ENCODE data around the gene NMNAT3. TPM values are rescaled to one million over a fixed set of nuclear protein-coding genes. Genes with fewer than 3 reads are reported as not detected.

NMNAT3 gene
- total RNA-seq, 1 experiment from 2014 or later: 4.6 TPM

DNA sequence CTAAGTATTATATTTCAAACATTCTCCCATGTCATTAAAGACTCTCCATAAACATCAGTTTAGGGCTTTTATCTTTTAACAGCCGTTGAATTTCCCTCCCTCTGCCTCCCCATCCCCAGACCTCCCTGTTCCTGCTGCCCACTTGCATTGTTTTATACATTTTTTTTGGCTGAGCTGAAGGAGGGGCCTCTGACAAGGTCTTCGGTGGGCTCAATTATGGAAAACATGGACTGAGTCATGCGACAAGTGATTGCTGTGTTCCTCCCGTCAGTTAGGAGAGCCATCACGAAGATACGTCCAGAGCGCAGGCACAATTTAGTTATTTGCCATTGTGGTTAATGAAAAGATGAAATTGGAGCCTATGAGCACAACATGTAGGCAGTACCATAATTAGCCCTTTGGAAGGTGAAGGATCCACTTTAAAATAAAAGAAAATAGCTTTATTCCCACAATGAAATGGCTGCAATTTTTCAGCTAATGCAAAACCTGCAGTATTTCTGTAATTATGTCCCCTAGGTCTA, 12.0 kb upstream of the NMNAT3 start (continued):
- TF ChIP-seq, protein P1, sequence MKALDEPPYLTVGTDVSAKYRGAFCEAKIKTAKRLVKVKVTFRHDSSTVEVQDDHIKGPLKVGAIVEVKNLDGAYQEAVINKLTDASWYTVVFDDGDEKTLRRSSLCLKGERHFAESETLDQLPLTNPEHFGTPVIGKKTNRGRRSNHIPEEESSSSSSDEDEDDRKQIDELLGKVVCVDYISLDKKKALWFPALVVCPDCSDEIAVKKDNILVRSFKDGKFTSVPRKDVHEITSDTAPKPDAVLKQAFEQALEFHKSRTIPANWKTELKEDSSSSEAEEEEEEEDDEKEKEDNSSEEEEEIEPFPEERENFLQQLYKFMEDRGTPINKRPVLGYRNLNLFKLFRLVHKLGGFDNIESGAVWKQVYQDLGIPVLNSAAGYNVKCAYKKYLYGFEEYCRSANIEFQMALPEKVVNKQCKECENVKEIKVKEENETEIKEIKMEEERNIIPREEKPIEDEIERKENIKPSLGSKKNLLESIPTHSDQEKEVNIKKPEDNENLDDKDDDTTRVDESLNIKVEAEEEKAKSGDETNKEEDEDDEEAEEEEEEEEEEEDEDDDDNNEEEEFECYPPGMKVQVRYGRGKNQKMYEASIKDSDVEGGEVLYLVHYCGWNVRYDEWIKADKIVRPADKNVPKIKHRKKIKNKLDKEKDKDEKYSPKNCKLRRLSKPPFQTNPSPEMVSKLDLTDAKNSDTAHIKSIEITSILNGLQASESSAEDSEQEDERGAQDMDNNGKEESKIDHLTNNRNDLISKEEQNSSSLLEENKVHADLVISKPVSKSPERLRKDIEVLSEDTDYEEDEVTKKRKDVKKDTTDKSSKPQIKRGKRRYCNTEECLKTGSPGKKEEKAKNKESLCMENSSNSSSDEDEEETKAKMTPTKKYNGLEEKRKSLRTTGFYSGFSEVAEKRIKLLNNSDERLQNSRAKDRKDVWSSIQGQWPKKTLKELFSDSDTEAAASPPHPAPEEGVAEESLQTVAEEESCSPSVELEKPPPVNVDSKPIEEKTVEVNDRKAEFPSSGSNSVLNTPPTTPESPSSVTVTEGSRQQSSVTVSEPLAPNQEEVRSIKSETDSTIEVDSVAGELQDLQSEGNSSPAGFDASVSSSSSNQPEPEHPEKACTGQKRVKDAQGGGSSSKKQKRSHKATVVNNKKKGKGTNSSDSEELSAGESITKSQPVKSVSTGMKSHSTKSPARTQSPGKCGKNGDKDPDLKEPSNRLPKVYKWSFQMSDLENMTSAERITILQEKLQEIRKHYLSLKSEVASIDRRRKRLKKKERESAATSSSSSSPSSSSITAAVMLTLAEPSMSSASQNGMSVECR (CRISPR knock-in tag; IDR thresholded peaks at IDR 0.05; ENCODE audit: borderline replicate concordance): no peak
- TF ChIP-seq, protein P2, sequence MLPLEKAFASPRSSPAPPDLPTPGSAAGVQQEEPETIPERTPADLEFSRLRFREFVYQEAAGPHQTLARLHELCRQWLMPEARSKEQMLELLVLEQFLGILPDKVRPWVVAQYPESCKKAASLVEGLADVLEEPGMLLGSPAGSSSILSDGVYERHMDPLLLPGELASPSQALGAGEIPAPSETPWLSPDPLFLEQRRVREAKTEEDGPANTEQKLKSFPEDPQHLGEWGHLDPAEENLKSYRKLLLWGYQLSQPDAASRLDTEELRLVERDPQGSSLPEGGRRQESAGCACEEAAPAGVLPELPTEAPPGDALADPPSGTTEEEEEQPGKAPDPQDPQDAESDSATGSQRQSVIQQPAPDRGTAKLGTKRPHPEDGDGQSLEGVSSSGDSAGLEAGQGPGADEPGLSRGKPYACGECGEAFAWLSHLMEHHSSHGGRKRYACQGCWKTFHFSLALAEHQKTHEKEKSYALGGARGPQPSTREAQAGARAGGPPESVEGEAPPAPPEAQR (CRISPR knock-in tag; IDR thresholded peaks at IDR 0.05): no peak
- TF ChIP-seq, protein P3, sequence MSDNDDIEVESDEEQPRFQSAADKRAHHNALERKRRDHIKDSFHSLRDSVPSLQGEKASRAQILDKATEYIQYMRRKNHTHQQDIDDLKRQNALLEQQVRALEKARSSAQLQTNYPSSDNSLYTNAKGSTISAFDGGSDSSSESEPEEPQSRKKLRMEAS (CRISPR knock-in tag; IDR thresholded peaks at IDR 0.05): no peak
- TF ChIP-seq, protein P4, sequence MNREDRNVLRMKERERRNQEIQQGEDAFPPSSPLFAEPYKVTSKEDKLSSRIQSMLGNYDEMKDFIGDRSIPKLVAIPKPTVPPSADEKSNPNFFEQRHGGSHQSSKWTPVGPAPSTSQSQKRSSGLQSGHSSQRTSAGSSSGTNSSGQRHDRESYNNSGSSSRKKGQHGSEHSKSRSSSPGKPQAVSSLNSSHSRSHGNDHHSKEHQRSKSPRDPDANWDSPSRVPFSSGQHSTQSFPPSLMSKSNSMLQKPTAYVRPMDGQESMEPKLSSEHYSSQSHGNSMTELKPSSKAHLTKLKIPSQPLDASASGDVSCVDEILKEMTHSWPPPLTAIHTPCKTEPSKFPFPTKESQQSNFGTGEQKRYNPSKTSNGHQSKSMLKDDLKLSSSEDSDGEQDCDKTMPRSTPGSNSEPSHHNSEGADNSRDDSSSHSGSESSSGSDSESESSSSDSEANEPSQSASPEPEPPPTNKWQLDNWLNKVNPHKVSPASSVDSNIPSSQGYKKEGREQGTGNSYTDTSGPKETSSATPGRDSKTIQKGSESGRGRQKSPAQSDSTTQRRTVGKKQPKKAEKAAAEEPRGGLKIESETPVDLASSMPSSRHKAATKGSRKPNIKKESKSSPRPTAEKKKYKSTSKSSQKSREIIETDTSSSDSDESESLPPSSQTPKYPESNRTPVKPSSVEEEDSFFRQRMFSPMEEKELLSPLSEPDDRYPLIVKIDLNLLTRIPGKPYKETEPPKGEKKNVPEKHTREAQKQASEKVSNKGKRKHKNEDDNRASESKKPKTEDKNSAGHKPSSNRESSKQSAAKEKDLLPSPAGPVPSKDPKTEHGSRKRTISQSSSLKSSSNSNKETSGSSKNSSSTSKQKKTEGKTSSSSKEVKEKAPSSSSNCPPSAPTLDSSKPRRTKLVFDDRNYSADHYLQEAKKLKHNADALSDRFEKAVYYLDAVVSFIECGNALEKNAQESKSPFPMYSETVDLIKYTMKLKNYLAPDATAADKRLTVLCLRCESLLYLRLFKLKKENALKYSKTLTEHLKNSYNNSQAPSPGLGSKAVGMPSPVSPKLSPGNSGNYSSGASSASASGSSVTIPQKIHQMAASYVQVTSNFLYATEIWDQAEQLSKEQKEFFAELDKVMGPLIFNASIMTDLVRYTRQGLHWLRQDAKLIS (CRISPR knock-in tag; IDR thresholded peaks at IDR 0.05; ENCODE audit: borderline replicate concordance): no peak
- TF ChIP-seq MXD4 (CRISPR knock-in tag; IDR thresholded peaks at IDR 0.05; ENCODE audit: borderline replicate concordance): no peak
- TF ChIP-seq, protein P5, sequence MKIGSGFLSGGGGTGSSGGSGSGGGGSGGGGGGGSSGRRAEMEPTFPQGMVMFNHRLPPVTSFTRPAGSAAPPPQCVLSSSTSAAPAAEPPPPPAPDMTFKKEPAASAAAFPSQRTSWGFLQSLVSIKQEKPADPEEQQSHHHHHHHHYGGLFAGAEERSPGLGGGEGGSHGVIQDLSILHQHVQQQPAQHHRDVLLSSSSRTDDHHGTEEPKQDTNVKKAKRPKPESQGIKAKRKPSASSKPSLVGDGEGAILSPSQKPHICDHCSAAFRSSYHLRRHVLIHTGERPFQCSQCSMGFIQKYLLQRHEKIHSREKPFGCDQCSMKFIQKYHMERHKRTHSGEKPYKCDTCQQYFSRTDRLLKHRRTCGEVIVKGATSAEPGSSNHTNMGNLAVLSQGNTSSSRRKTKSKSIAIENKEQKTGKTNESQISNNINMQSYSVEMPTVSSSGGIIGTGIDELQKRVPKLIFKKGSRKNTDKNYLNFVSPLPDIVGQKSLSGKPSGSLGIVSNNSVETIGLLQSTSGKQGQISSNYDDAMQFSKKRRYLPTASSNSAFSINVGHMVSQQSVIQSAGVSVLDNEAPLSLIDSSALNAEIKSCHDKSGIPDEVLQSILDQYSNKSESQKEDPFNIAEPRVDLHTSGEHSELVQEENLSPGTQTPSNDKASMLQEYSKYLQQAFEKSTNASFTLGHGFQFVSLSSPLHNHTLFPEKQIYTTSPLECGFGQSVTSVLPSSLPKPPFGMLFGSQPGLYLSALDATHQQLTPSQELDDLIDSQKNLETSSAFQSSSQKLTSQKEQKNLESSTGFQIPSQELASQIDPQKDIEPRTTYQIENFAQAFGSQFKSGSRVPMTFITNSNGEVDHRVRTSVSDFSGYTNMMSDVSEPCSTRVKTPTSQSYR (CRISPR knock-in tag; IDR thresholded peaks at IDR 0.05): no peak
- no peak for TF ChIP-seq ATF1 (CRISPR knock-in tag; IDR thresholded peaks at IDR 0.05)
- TF ChIP-seq, protein P6, sequence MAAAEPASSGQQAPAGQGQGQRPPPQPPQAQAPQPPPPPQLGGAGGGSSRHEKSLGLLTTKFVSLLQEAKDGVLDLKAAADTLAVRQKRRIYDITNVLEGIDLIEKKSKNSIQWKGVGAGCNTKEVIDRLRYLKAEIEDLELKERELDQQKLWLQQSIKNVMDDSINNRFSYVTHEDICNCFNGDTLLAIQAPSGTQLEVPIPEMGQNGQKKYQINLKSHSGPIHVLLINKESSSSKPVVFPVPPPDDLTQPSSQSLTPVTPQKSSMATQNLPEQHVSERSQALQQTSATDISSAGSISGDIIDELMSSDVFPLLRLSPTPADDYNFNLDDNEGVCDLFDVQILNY (CRISPR knock-in tag; IDR thresholded peaks at IDR 0.05): no peak
- no peak for TF ChIP-seq PRRX2 (CRISPR knock-in tag; IDR thresholded peaks at IDR 0.05)
- TF ChIP-seq ZBTB21 (CRISPR knock-in tag; IDR thresholded peaks at IDR 0.05; ENCODE audit: borderline replicate concordance): no peak
- TF ChIP-seq SMAD3 (CRISPR knock-in tag; IDR thresholded peaks at IDR 0.05; ENCODE audit: borderline replicate concordance): no peak
- TF ChIP-seq, protein P7, sequence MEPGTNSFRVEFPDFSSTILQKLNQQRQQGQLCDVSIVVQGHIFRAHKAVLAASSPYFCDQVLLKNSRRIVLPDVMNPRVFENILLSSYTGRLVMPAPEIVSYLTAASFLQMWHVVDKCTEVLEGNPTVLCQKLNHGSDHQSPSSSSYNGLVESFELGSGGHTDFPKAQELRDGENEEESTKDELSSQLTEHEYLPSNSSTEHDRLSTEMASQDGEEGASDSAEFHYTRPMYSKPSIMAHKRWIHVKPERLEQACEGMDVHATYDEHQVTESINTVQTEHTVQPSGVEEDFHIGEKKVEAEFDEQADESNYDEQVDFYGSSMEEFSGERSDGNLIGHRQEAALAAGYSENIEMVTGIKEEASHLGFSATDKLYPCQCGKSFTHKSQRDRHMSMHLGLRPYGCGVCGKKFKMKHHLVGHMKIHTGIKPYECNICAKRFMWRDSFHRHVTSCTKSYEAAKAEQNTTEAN (CRISPR knock-in tag; IDR thresholded peaks at IDR 0.05): no peak
- TF ChIP-seq ZNF121 (CRISPR knock-in tag; IDR thresholded peaks at IDR 0.05): no peak
- TF ChIP-seq, protein P8, sequence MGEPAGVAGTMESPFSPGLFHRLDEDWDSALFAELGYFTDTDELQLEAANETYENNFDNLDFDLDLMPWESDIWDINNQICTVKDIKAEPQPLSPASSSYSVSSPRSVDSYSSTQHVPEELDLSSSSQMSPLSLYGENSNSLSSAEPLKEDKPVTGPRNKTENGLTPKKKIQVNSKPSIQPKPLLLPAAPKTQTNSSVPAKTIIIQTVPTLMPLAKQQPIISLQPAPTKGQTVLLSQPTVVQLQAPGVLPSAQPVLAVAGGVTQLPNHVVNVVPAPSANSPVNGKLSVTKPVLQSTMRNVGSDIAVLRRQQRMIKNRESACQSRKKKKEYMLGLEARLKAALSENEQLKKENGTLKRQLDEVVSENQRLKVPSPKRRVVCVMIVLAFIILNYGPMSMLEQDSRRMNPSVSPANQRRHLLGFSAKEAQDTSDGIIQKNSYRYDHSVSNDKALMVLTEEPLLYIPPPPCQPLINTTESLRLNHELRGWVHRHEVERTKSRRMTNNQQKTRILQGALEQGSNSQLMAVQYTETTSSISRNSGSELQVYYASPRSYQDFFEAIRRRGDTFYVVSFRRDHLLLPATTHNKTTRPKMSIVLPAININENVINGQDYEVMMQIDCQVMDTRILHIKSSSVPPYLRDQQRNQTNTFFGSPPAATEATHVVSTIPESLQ (CRISPR knock-in tag; IDR thresholded peaks at IDR 0.05): no peak

Data from WTC11 (cell line).